ENCODE measurements around the gene CHD2.
A peak's percentile ranks its signal among the peaks of the same experiment; 100 is the strongest.

The CHD2 gene

DNA sequence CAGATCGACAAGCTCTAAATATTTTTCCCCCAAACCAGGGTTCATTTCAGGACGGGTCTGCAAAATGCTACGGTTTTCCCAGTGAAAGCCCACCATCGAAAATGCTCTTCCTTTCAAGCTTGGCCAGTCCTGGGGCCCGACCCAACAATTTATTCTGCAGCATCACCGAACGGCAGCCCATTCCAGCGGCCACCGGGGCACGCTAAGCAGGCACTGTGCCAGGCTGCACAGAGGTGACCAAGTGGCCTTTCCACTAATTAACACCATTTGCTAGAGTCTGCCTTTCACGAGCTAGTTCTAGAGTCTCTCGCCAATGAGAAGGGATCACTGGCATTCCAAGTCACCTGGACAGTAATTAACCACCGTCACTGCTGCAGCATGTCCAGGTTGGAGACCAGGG lies 174.5 kb downstream of the CHD2 start:
- Histone ChIP-seq H3K27ac (ENCODE audit: low read length) (no peak overlapping the region), H3K4me1 (ENCODE audit: control insufficient read depth in 1 of 2, insufficient read depth in 2 of 2, low read length in 2 of 2) (peaks cover 0 to 19% of the 10 kb centered on the region in 2 donors), H3K27me3 (ENCODE audit: low read depth, low read length) (peaks cover 21% of the 10 kb centered on the region)

DNA sequence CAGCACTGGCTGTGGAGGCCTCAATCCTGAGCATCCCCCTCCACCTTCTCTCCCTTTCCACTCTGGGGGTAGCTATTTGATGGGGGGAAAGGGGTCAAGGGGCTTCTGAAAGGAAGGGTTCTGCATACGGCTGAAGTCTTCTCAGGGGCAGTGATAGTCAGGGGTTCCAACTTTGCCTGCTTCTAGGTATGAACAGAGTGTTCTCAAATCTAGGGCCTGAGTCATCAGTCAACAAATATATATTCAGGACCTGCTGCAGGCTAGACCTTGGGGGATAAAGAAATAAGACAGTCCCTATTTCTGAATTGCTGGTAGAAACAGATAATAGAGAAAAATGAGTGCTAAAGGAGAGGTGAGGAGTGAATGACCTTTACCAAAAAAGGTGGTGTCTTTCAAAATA lies 176.1 kb downstream of the CHD2 start:
- peak overlapping the region; percentile 48 for H3K27ac ChIP-seq (ENCODE audit: low read length)
- no peaks in the 10 kb centered on the region for H3K36me3 ChIP-seq (ENCODE audit: control insufficient read depth in 1 of 2, insufficient read depth in 2 of 2, low read length in 2 of 2)
- H3K4me3 ChIP-seq (ENCODE audit: low read depth in 1 of 2, low read length in 2 of 2) = peak overlapping the region in 1 of 2 donors; percentile 12
- H3K27me3 ChIP-seq (ENCODE audit: low read depth, low read length) = peaks cover 20% of the 10 kb centered on the region
- peaks cover 0 to 29% of the 10 kb centered on the region in 2 donors for H3K4me1 ChIP-seq (ENCODE audit: control insufficient read depth in 1 of 2, insufficient read depth in 2 of 2, low read length in 2 of 2)
- no peaks in the 10 kb centered on the region for H3K9me3 ChIP-seq (ENCODE audit: control insufficient read depth in 1 of 2, low read length in 2 of 2)

More for the DNA sequence above, 174.5 kb downstream of the CHD2 start:
- Histone ChIP-seq H3K9me3 (ENCODE audit: control insufficient read depth in 1 of 2, low read length in 2 of 2) (no peaks in the 10 kb centered on the region), H3K4me3 (ENCODE audit: low read depth in 1 of 2, low read length in 2 of 2) (peak overlapping the region in 1 of 2 donors; percentile 81), H3K36me3 (ENCODE audit: control insufficient read depth in 1 of 2, insufficient read depth in 2 of 2, low read length in 2 of 2) (no peaks in the 10 kb centered on the region)

DNA sequence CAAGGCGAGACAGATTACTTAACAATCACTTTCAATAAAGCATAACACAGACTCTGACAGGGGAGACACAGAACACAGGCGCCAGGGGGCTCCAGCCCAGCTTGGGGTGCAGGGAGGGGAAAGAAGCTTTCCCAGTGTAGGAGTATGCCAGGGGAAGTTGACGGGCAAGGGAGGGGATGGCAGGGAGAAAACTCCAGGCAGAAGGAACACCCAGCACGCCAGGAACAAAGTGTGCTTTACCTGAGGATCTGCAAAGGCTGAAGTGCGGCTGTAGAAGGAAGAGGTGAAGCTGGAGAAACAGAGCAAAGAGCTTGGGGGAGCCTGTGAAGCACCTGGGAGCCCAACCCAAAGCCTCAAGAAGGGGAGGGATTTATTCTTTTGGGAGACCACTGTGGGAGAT lies 176.8 kb downstream of the CHD2 start:
- no peaks in the 10 kb centered on the region for H3K36me3 ChIP-seq (ENCODE audit: control insufficient read depth in 1 of 2, insufficient read depth in 2 of 2, low read length in 2 of 2)
- H3K27me3 ChIP-seq (ENCODE audit: low read depth, low read length) = peaks cover 13% of the 10 kb centered on the region
- H3K9me3 ChIP-seq (ENCODE audit: control insufficient read depth in 1 of 2, low read length in 2 of 2) = no peaks in the 10 kb centered on the region
- peak overlapping the region; percentile 48 for H3K27ac ChIP-seq (ENCODE audit: low read length)
- peak overlapping the region in 1 of 2 donors; percentile 6 for H3K4me3 ChIP-seq (ENCODE audit: low read depth in 1 of 2, low read length in 2 of 2)
- H3K4me1 ChIP-seq (ENCODE audit: control insufficient read depth in 1 of 2, insufficient read depth in 2 of 2, low read length in 2 of 2) = peaks cover 0 to 29% of the 10 kb centered on the region in 2 donors

Measured in muscle layer of duodenum (tissue), 2 donors.